Neural cell (in vitro differentiated cells): ENCODE results near the gene TNS3. TPM values are rescaled to one million over a fixed set of nuclear protein-coding genes. Genes with fewer than 3 reads are reported as not detected.

Experiments used
- H2AFZ ChIP-seq: fragments of 200-600, 300-800 bp; sonication (generic), shearing (Covaris generic); 2 replicates; pipeline ENCODE4 v1.6.0; 2014; ENCODE audit warnings: low read depth, mild to moderate bottlenecking, antibody characterized with exemption, low read length, moderate library complexity
- H3F3A ChIP-seq: fragments of 200-600 bp; shearing (Covaris generic); 2 replicates; pipeline ENCODE4 v1.6.1; 2016; ENCODE audit warnings: mild to moderate bottlenecking, moderate library complexity, mixed read lengths, antibody characterized with exemption, low read length; ENCODE audit not compliant: insufficient read depth, poor library complexity, severe bottlenecking
- H3K27ac ChIP-seq: fragments of 200-600, 300-800 bp; sonication (generic), shearing (Covaris generic); 2 replicates; pipeline ENCODE4 v1.5.1; 2014; ENCODE audit warnings: mild to moderate bottlenecking, low read length, moderate library complexity
- H3K27me3 ChIP-seq: fragments of 300-800, 200-600 bp; sonication (generic), shearing (Covaris generic); 2 replicates; pipeline ENCODE4 v1.6.0; 2014; ENCODE audit warnings: mild to moderate bottlenecking, low read depth, low read length, moderate library complexity; ENCODE audit not compliant: insufficient read depth
- H3K36me3 ChIP-seq: fragments of 300-800, 200-600 bp; sonication (generic), shearing (Covaris generic); 2 replicates; pipeline ENCODE4 v1.5.1; 2014; ENCODE audit warnings: mild to moderate bottlenecking, antibody characterized with exemption, low read length, moderate library complexity; ENCODE audit not compliant: insufficient read depth
- H3K4me2 ChIP-seq: fragments of 300-800, 200-600 bp; sonication (generic), shearing (Covaris generic); 2 replicates; pipeline ENCODE4 v1.6.0; 2014; ENCODE audit warnings: mild to moderate bottlenecking, low read length
- H3K4me3 ChIP-seq: fragments of 300-800, 200-600 bp; sonication (generic), shearing (Covaris generic); 2 replicates; pipeline ENCODE4 v1.5.1; 2014; ENCODE audit warnings: mild to moderate bottlenecking, low read length, moderate library complexity
- H3K79me2 ChIP-seq: fragments of 200-600 bp; shearing (Covaris generic); replicated peaks from 2 replicates; pipeline ENCODE4 v1.6.0; 2014; ENCODE audit warnings: mild to moderate bottlenecking, low read length, moderate library complexity; ENCODE audit not compliant: insufficient read depth
- H3K9ac ChIP-seq: fragments of 300-800, 200-600 bp; sonication (generic), shearing (Covaris generic); 2 replicates; pipeline ENCODE4 v1.6.1; 2016; ENCODE audit warnings: mild to moderate bottlenecking, low read length, mixed read lengths
- H3K9me2 ChIP-seq: fragments of 200-600 bp; shearing (Covaris generic); 2 replicates; pipeline ENCODE4 v1.6.1; 2016; ENCODE audit warnings: mild to moderate bottlenecking, low read length, mixed read lengths; ENCODE audit not compliant: insufficient read depth
- H3K9me3 ChIP-seq: fragments of 200-600, 300-800 bp; sonication (generic), shearing (Covaris generic); 2 replicates; pipeline ENCODE4 v1.6.1; 2016; ENCODE audit warnings: mild to moderate bottlenecking, mixed run types, low read length, moderate library complexity, mixed read lengths
- H4K20me1 ChIP-seq: fragments of 200-600 bp; shearing (Covaris generic); 2 replicates; pipeline ENCODE4 v1.6.1; 2016; ENCODE audit warnings: mild to moderate bottlenecking, mixed run types; ENCODE audit not compliant: insufficient read depth
- CTCF ChIP-seq: fragments of 450-650 bp; IDR thresholded peaks from 2 replicates; pipeline ENCODE4 v1.5.1; 2014; ENCODE audit warnings: antibody characterized with exemption, mild to moderate bottlenecking, moderate library complexity; ENCODE audit not compliant: poor library complexity, severe bottlenecking
- EP300 ChIP-seq: fragments of 450-650 bp; conservative IDR thresholded peaks from 2 replicates; pipeline ENCODE4 v1.6.1; 2014; ENCODE audit warnings: antibody characterized with exemption, mild to moderate bottlenecking, moderate library complexity; ENCODE audit not compliant: poor library complexity, severe bottlenecking
- EZH2 ChIP-seq: fragments of 200-600, 300-800 bp; shearing (Covaris generic), sonication (generic); IDR thresholded peaks from 2 replicates; pipeline ENCODE4 v1.6.1; 2014; ENCODE audit warnings: antibody characterized with exemption, low read length, borderline replicate concordance, mild to moderate bottlenecking; ENCODE audit not compliant: insufficient read depth, poor library complexity, severe bottlenecking
- MXI1 ChIP-seq: fragments of 450-650 bp; conservative IDR thresholded peaks from 2 replicates; pipeline ENCODE4 v1.6.1; 2014; ENCODE audit warnings: antibody characterized with exemption, mild to moderate bottlenecking; ENCODE audit not compliant: poor library complexity, severe bottlenecking
- POLR2AphosphoS5 ChIP-seq: IDR thresholded peaks from 2 replicates; pipeline ENCODE4 v1.6.1; 2012
- RAD21 ChIP-seq: fragments of 450-650 bp; conservative IDR thresholded peaks from 2 replicates; pipeline ENCODE4 v1.6.1; 2014; ENCODE audit warnings: antibody characterized with exemption, mild to moderate bottlenecking, moderate library complexity
- REST ChIP-seq: IDR thresholded peaks from 2 replicates; pipeline ENCODE4 v1.6.1; 2012; ENCODE audit warnings: borderline replicate concordance
- SMC3 ChIP-seq: fragments of 450-650 bp; conservative IDR thresholded peaks from 2 replicates; pipeline ENCODE4 v1.6.1; 2014; ENCODE audit warnings: antibody characterized with exemption, mild to moderate bottlenecking, moderate library complexity; ENCODE audit not compliant: poor library complexity
- TAF1 ChIP-seq: IDR thresholded peaks from 2 replicates; pipeline ENCODE4 v1.6.1; 2012; ENCODE audit warnings: low read depth
- polyA plus RNA-seq: library from polyadenylated mRNA; depleted of rRNA; stranded (reverse); fragments of >200 nt; gene quantifications from 2 replicates; pipeline ENCODE4 v1.2.3, GENCODE V29; 2014

The TNS3 gene
- polyA plus RNA-seq, 1 donor from 2014 or later: 0.58 TPM

- Histone ChIP-seq H3K36me3 (no peaks in the 10 kb centered on the region), H3F3A (no peaks in the 10 kb centered on the region), H3K27ac (no peak overlapping the region), H3K27me3 (no peaks in the 10 kb centered on the region), H4K20me1 (no peaks in the 10 kb centered on the region), H3K9ac (no peak overlapping the region), H3K4me3 (no peak overlapping the region), H3K9me3 (no peaks in the 10 kb centered on the region), H3K79me2 (no peaks in the 10 kb centered on the region), H3K4me2 (no peak overlapping the region), H3K9me2 (no peaks in the 10 kb centered on the region), H2AFZ (no peak overlapping the region)
- no peak for TF ChIP-seq POLR2AphosphoS5
- no peak for TF ChIP-seq EP300
- TF ChIP-seq CTCF: no peak
- no peak for TF ChIP-seq SMC3
- no peak for TF ChIP-seq MXI1
- TF ChIP-seq TAF1: no peak
- TF ChIP-seq RAD21: no peak
- TF ChIP-seq REST: no peak
- no peak for TF ChIP-seq EZH2
Measured at GRCh38 chr7:47297120-47297519, 284.8 kb downstream of the TNS3 start.

- Histone ChIP-seq H3K27ac (no peak overlapping the region), H3K4me3 (no peak overlapping the region), H3K27me3 (no peaks in the 10 kb centered on the region), H3K9me2 (no peaks in the 10 kb centered on the region), H2AFZ (no peak overlapping the region), H3F3A (no peaks in the 10 kb centered on the region), H3K9me3 (no peaks in the 10 kb centered on the region), H3K36me3 (no peaks in the 10 kb centered on the region), H3K79me2 (no peaks in the 10 kb centered on the region), H4K20me1 (no peaks in the 10 kb centered on the region), H3K4me2 (no peak overlapping the region), H3K9ac (no peak overlapping the region)
- no peak for TF ChIP-seq SMC3
- TF ChIP-seq EZH2: no peak
- TF ChIP-seq POLR2AphosphoS5: no peak
- no peak for TF ChIP-seq TAF1
- TF ChIP-seq EP300: no peak
- TF ChIP-seq RAD21: no peak
- TF ChIP-seq MXI1: no peak
- TF ChIP-seq CTCF: no peak
- TF ChIP-seq REST: no peak
Measured at GRCh38 chr7:47295606-47296005, 286.3 kb downstream of the TNS3 start.
